ENCODE data around the gene OPA3.
A peak's percentile ranks its signal among the peaks of the same experiment; 100 is the strongest.

The OPA3 gene

GRCh38 chr19:45597425-45598111 lies 13.0 kb upstream of the OPA3 start:
- H3K4me3 ChIP-seq (ENCODE audit: low read depth, low read length), result no peak overlapping the region
- no peak for DNase-seq (ENCODE audit: low read depth)
- no peak for TF ChIP-seq CTCF (IDR thresholded peaks at IDR 0.05; ENCODE audit: insufficient read depth, low read depth, low read length, missing control alignments)

GRCh38 chr19:45595814-45596213 lies 11.2 kb upstream of the OPA3 start:
- DNase-seq (ENCODE audit: low read depth), result no peak
- no peak for TF ChIP-seq CTCF (IDR thresholded peaks at IDR 0.05; ENCODE audit: insufficient read depth, low read depth, low read length, missing control alignments)
- H3K4me3 ChIP-seq (ENCODE audit: low read depth, low read length), result no peak overlapping the region

GRCh38 chr19:45593520-45593919 lies 8.9 kb upstream of the OPA3 start:
- no peak for TF ChIP-seq CTCF (IDR thresholded peaks at IDR 0.05; ENCODE audit: insufficient read depth, low read depth, low read length, missing control alignments)
- H3K4me3 ChIP-seq (ENCODE audit: low read depth, low read length), result no peak overlapping the region
- no peak for DNase-seq (ENCODE audit: low read depth)

GRCh38 chr19:45592366-45592765 lies 7.8 kb upstream of the OPA3 start:
- no peak overlapping the region for H3K4me3 ChIP-seq (ENCODE audit: low read depth, low read length)
- DNase-seq (ENCODE audit: low read depth), result no peak

GRCh38 chr19:45591638-45592005 lies 7.0 kb upstream of the OPA3 start:
- no peak for TF ChIP-seq CTCF (IDR thresholded peaks at IDR 0.05; ENCODE audit: insufficient read depth, low read depth, low read length, missing control alignments)
- no peak overlapping the region for H3K4me3 ChIP-seq (ENCODE audit: low read depth, low read length)
- DNase-seq (ENCODE audit: low read depth), result no peak

More at GRCh38 chr19:45592366-45592765, 7.8 kb upstream of the OPA3 start:
- TF ChIP-seq CTCF (IDR thresholded peaks at IDR 0.05; ENCODE audit: insufficient read depth, low read depth, low read length, missing control alignments), result no peak

GRCh38 chr19:45591004-45591637 lies 6.5 kb upstream of the OPA3 start:
- H3K4me3 ChIP-seq (ENCODE audit: low read depth, low read length), result no peak overlapping the region
- peak; percentile 66 for DNase-seq (ENCODE audit: low read depth)
- peak; percentile 45 for TF ChIP-seq CTCF (IDR thresholded peaks at IDR 0.05; ENCODE audit: insufficient read depth, low read depth, low read length, missing control alignments)
